K562 (cell line): Measurements from ENCODE around the gene FARP1. TPM values are rescaled to one million over a fixed set of nuclear protein-coding genes. Genes with fewer than 3 reads are reported as not detected.

Experiments
- ATAC-seq: fragments of 200-7000 bp; cut with Tn5 transposase; 3 replicates; pipeline ENCODE4 v1.9.1; 2020; ENCODE audit warnings: moderate library complexity
- BruUV-seq: library from RNA; stranded (reverse); fragments of 400-500 nt; replicated peaks from 2 replicates; lab custom pipeline; 2021; lab: Mats Ljungman, UMichigan
- CTCF ChIA-PET: fragments of 300-600 bp; formaldehyde crosslinking; extraction: SDS; loops from one replicate; lab custom pipeline; 2021; ENCODE audit warnings: low intra/inter-chr PET ratio; lab: Yijun Ruan, JAX
- POLR2A ChIA-PET: fragments of 300-600, 350-650 bp; sonication (Branson Sonifier 250); formaldehyde crosslinking; extraction: SDS; loops from one replicate; lab custom pipeline; 2021; ENCODE audit warnings: antibody characterized with exemption, inconsistent platforms; lab: Yijun Ruan, JAX
- DNase-seq, 4 experiments: peaks; one replicate each; pipeline versions ENCODE4 v3.0.0 to v3.0.0-alpha.2; 2011 to 2018; ENCODE audit warnings: low spot score in 3 of 4, mixed read lengths in 3 of 4; ENCODE audit errors: extremely low read depth in 1 of 4
- FAIRE-seq: peaks from 2 replicates; lab custom pipeline; 2011; peaks lifted over from hg19 to GRCh38; lab: Jason Lieb, UNC
- H2AFZ ChIP-seq: 2 replicates; pipeline ENCODE4 v1.6.0; 2011; ENCODE audit warnings: low read depth, low read length, control low read depth, inconsistent platforms
- H3K27ac ChIP-seq: fragments of 200-600 bp; 3 replicates; pipeline ENCODE4 v1.8.0; 2011; ENCODE audit warnings: low read depth, mild to moderate bottlenecking, control low read depth, inconsistent platforms, low read length, moderate library complexity, mixed read lengths; ENCODE audit errors: extremely low read depth
- H3K27me3 ChIP-seq, 2 experiments: fragments of 300-600 bp in 1 of 2; 2 replicates in 1 of 2; 3 replicates in 1 of 2; pipeline versions ENCODE4 v1.6.0 to v1.8.0; 2011; ENCODE audit warnings: inconsistent platforms in 2 of 2, low read length in 2 of 2, mild to moderate bottlenecking in 1 of 2, mixed read lengths in 1 of 2, moderate library complexity in 1 of 2; ENCODE audit not compliant: control insufficient read depth in 2 of 2, insufficient read depth in 2 of 2
- H3K36me3 ChIP-seq: fragments of 300-600 bp; 3 replicates; pipeline ENCODE4 v1.8.0; 2011; ENCODE audit warnings: mild to moderate bottlenecking, low read length, inconsistent platforms; ENCODE audit not compliant: control insufficient read depth, insufficient read depth
- H3K4me1 ChIP-seq, 2 experiments: fragments of 200-600 bp in 1 of 2; replicated peaks in 1 of 2; 2 replicates in 1 of 2; 3 replicates in 1 of 2; pipeline versions ENCODE4 v1.5.1 to v1.8.0; 2011; ENCODE audit warnings: inconsistent platforms in 2 of 2, low read length in 2 of 2, mild to moderate bottlenecking in 1 of 2, mixed read lengths in 1 of 2, moderate library complexity in 1 of 2; ENCODE audit not compliant: control insufficient read depth in 2 of 2, insufficient read depth in 2 of 2
- H3K4me2 ChIP-seq: 2 replicates; pipeline ENCODE4 v1.6.1; 2011; ENCODE audit warnings: low read length, control low read depth, inconsistent platforms, mixed read lengths; ENCODE audit not compliant: insufficient read depth
- H3K4me3 ChIP-seq: fragments of 200-600 bp; sonication (generic), shearing (Covaris generic); 2 replicates; pipeline ENCODE4 v1.5.1; 2016; ENCODE audit warnings: control low read depth, inconsistent platforms
- H3K79me2 ChIP-seq: fragments of 200-600 bp; 3 replicates; pipeline ENCODE4 v1.8.0; 2011; ENCODE audit warnings: low read length, inconsistent platforms; ENCODE audit not compliant: control insufficient read depth, insufficient read depth
- H3K9ac ChIP-seq, 2 experiments: 2 replicates each; pipeline versions ENCODE4 v1.6.0 to v1.6.1; 2011; ENCODE audit warnings: low read depth in 2 of 2, low read length in 2 of 2, control low read depth in 1 of 2, inconsistent platforms in 1 of 2, mild to moderate bottlenecking in 1 of 2, mixed read lengths in 1 of 2; ENCODE audit not compliant: insufficient read depth in 1 of 2
- H3K9me1 ChIP-seq: one replicate; pipeline ENCODE4 v1.6.0; 2011; ENCODE audit warnings: inconsistent platforms, mild to moderate bottlenecking, low read length, moderate library complexity; ENCODE audit not compliant: control insufficient read depth, insufficient read depth
- H3K9me3 ChIP-seq: replicated peaks from 2 replicates; pipeline ENCODE4 v1.5.1; 2011; ENCODE audit warnings: low read depth, low read length, inconsistent platforms; ENCODE audit not compliant: control insufficient read depth, insufficient read depth
- H4K20me1 ChIP-seq: replicated peaks from 2 replicates; pipeline ENCODE4 v1.6.1; 2011; ENCODE audit warnings: low read length, inconsistent platforms, mixed read lengths; ENCODE audit not compliant: control insufficient read depth, insufficient read depth
- CBFA2T3 ChIP-seq: fragments of 450-650 bp; IDR thresholded peaks from 2 replicates; pipeline ENCODE4 v1.6.1; 2017
- CBX5 ChIP-seq: IDR thresholded peaks from 2 replicates; pipeline ENCODE4 v1.6.1; 2014; ENCODE audit warnings: low read depth, borderline replicate concordance
- E2F3 ChIP-seq: fragments of 250-450 bp; sonication (Bioruptor Pico); IDR thresholded peaks from 2 replicates; pipeline ENCODE4 v1.4.0; 2020; ENCODE audit warnings: mild to moderate bottlenecking
- ETV5 ChIP-seq: sonication (generic); formaldehyde crosslinking; IDR thresholded peaks from 2 replicates; pipeline ENCODE4 v1.4.0; 2020; ENCODE audit warnings: low read depth, mild to moderate bottlenecking, missing genetic modification reagents
- HDAC3 ChIP-seq: fragments of 450-650 bp; IDR thresholded peaks from 2 replicates; pipeline ENCODE4 v1.6.1; 2018; ENCODE audit warnings: borderline replicate concordance, mild to moderate bottlenecking, moderate library complexity; ENCODE audit not compliant: partially characterized antibody
- LEF1 ChIP-seq: fragments of 450-650 bp; IDR thresholded peaks from 2 replicates; pipeline ENCODE4 v1.6.1; 2016; ENCODE audit warnings: mild to moderate bottlenecking
- MIER1 ChIP-seq: fragments of 450-650 bp; IDR thresholded peaks from 2 replicates; pipeline ENCODE4 v1.6.1; 2016; ENCODE audit warnings: antibody characterized with exemption, mild to moderate bottlenecking, low read depth
- NFE2 ChIP-seq: IDR thresholded peaks from 2 replicates; pipeline ENCODE4 v1.6.1; 2014; ENCODE audit warnings: antibody characterized with exemption, low read depth
- NR1H2 ChIP-seq: sonication (generic); formaldehyde crosslinking; IDR thresholded peaks from 2 replicates; pipeline ENCODE4 v1.4.0; 2020; ENCODE audit warnings: mild to moderate bottlenecking, missing genetic modification reagents
- PHB ChIP-seq: fragments of 250-450 bp; sonication (Bioruptor Pico); IDR thresholded peaks from 2 replicates; pipeline ENCODE4 v1.5.0; 2021
- POLR2AphosphoS5 ChIP-seq: IDR thresholded peaks from 2 replicates; pipeline ENCODE4 v1.6.1; 2011; ENCODE audit warnings: mild to moderate bottlenecking, low read depth, low read length, moderate library complexity; ENCODE audit not compliant: control insufficient read depth, insufficient read depth
- SMAD4 ChIP-seq: fragments of 250-450 bp; sonication (Bioruptor Pico); conservative IDR thresholded peaks from 2 replicates; pipeline ENCODE4 v1.8.0; 2021; ENCODE audit warnings: inconsistent platforms, mild to moderate bottlenecking, moderate library complexity
- THRAP3 ChIP-seq: fragments of 450-650 bp; IDR thresholded peaks from 2 replicates; pipeline ENCODE4 v1.6.1; 2016; ENCODE audit warnings: mild to moderate bottlenecking, inconsistent platforms, borderline replicate concordance
- ZNF184 ChIP-seq: sonication (generic); formaldehyde crosslinking; IDR thresholded peaks from 2 replicates; pipeline ENCODE4 v1.5.0; 2020; ENCODE audit warnings: missing genetic modification reagents
- ZNF830 ChIP-seq: fragments of 250-450 bp; sonication (Bioruptor Pico); IDR thresholded peaks from 2 replicates; pipeline ENCODE4 v1.5.0; 2021; ENCODE audit warnings: mild to moderate bottlenecking
- ZSCAN29 ChIP-seq: fragments of 450-650 bp; IDR thresholded peaks from 2 replicates; pipeline ENCODE4 v1.6.1; 2017
- WGBS: fragments of 100-300 bp; shearing (Covaris generic); methylation state at CpG from one replicate; pipeline ENCODE4 v1.1.6; 2016; ENCODE audit warnings: low coverage, mixed read lengths; ENCODE audit not compliant: insufficient coverage; ENCODE audit errors: missing lambda C conversion rate; 5-methylcytosine and 5-hydroxymethylcytosine counted together
- in situ Hi-C: fragments of 300-500 bp; cut with MboI; formaldehyde crosslinking; loops from 4 replicates; pipeline ENCODE4 v1.15.0; 2018; ENCODE audit warnings: inconsistent platforms, mixed read lengths
- intact Hi-C: fragments of 100-400 bp; cut with micrococcal nuclease; formaldehyde crosslinking; loops from 2 replicates; pipeline ENCODE4 v1.14.2; 2022
- polyA plus RNA-seq, 8 experiments: library from polyadenylated mRNA; depleted of rRNA in 4 of 8; stranded (reverse) in 5 of 8; unstranded in 3 of 8; fragments of >200 nt; fragmentation: Nextera tagmentation in 2 of 8; fragmentation: Illumina TruSeq in 1 of 8; extraction: Ambion mirVana in 2 of 8; extraction: Trizol in 1 of 8; gene quantifications; 2 replicates each; pipeline versions ENCODE4 v1.2.1 to v1.2.3, GENCODE V29; 2011 to 2014; ENCODE audit warnings: inconsistent platforms in 1 of 8, missing spikeins in 1 of 8
- total RNA-seq, 7 experiments: library from RNA; depleted of rRNA in 6 of 7; stranded (reverse); fragments of >200 nt in 6 of 7; fragmentation: Illumina TruSeq in 2 of 7; extraction: Trizol in 2 of 7; gene quantifications; 2 replicates each; pipeline versions ENCODE4 v1.2.1 to v1.2.3, GENCODE V29; 2011 to 2021; ENCODE audit warnings: low replicate concordance in 1 of 7
- TF ChIP-seq, protein P1 (sequence below): sonication (generic); formaldehyde crosslinking; IDR thresholded peaks from 2 replicates; pipeline ENCODE4 v1.8.0; 2022; ENCODE audit warnings: mild to moderate bottlenecking, missing genetic modification reagents
- TF ChIP-seq, protein P2 (sequence below): fragments of 450-650 bp; IDR thresholded peaks from one replicate; pipeline ENCODE4 v1.6.1; 2018; ENCODE audit warnings: mild to moderate bottlenecking, moderate library complexity; ENCODE audit not compliant: partially characterized antibody

The FARP1 gene
- total and polyA plus RNA-seq, 9 of the 15 experiments (the other 6 are each of a cell fraction or from before 2014, with no cell fraction given), result 0.03 to 0.29 (median 0.05) TPM; not detected in 3

DNA sequence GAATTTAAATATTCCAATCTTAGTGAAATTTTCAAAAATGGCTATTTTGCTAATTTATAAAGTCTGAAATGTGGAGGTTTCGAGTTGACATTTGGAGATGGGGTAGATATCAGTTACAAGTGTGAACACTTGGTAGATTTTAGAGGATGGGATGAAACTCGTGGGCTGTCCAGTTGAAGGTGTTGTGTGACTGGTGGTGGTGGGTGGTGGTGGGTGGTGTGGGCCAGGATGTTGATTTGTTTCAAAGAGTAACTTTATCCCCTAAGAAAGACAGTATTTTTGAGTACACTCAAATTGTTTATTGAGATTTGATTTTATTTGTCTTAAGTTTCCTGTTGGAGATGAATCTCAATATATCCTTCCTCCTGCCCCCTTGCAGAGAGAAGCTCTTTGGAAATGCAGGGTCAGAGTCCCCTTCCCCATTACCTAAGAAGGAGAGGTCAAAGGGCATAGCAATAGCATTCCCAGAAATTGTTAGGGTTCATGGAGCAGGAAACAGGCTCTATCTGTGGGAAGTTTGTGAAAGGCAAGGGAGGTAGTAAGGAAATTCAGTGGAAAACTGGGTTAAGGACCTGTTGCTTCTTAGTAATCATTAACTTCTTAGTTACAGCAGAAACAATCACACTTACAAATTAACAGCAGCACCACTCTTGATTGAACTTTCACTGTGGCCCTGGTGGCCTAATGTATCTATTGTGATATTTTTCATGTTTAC, 167.7 kb downstream of the FARP1 start:
- H3K9me1 ChIP-seq, result no peaks in the 10 kb centered on the region
- no peak overlapping the region for H3K4me2 ChIP-seq
- no peak overlapping the region for H3K27ac ChIP-seq
- ChIA-PET POLR2A (no interaction called here), CTCF (no interaction called here)
- no peaks in the 10 kb centered on the region for H3K4me1 ChIP-seq
- intact Hi-C loops (no loop called here), in situ Hi-C loops (no loop called here)
- H3K9me3 ChIP-seq, result no peaks in the 10 kb centered on the region
- H3K27me3 ChIP-seq, result peaks cover 0 to 43% of the 10 kb centered on the region in 2 experiments; a peak in 3 of 5 replicates
- H3K9ac ChIP-seq, result no peak overlapping the region
- WGBS, result 0% methylated on average over 2 of the region's 2 CpGs
- H4K20me1 ChIP-seq, result no peaks in the 10 kb centered on the region
- H3K79me2 ChIP-seq, result no peaks in the 10 kb centered on the region
- ATAC-seq, result no peak
- TF ChIP-seq LEF1 (no peak), MIER1 (no peak), CBFA2T3 (no peak), NR1H2 (CRISPR knock-in tag) (no peak), ZNF830 (CRISPR knock-in tag) (no peak), E2F3 (CRISPR knock-in tag) (no peak)
- TF ChIP-seq, all 486 proteins: peak for 0
- no peak for DNase-seq
- FAIRE-seq, result no peak
- Histone ChIP-seq H2AFZ (no peak overlapping the region), H3K36me3 (no peaks in the 10 kb centered on the region), H3K4me3 (no peak overlapping the region)
- no TSS peak for BruUV-seq

DNA sequence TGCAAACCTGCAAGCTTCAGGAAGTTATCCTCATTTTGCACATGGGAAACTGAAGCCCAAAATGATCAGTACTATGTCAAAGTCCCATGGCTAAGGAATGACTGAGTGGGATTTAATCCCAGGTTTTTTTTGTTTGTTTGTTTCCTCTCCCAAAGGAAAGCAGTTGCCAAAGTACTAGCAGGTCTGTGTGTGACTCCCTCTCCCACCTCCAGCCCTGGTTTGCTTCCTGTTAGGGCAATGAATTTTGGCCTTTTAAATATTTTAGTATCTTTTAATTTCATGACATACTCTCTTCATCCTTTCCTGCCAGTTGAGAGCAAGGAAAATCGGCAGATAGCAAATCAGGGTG, 168.3 kb downstream of the FARP1 start:
- Histone ChIP-seq H3K4me3 (no peak overlapping the region), H3K27ac (no peak overlapping the region), H2AFZ (no peak overlapping the region), H3K36me3 (no peaks in the 10 kb centered on the region), H3K27me3 (peaks cover 0 to 47% of the 10 kb centered on the region in 2 experiments; a peak in 4 of 5 replicates), H3K4me2 (no peak overlapping the region), H3K79me2 (no peaks in the 10 kb centered on the region), H3K4me1 (no peaks in the 10 kb centered on the region), H3K9me3 (no peaks in the 10 kb centered on the region), H4K20me1 (no peaks in the 10 kb centered on the region), H3K9me1 (no peaks in the 10 kb centered on the region), H3K9ac (no peak overlapping the region)
- in situ Hi-C loops (no loop called here), intact Hi-C loops (no loop called here)
- ATAC-seq, result no peak
- 0% methylated on average over 1 of the region's 1 CpG for WGBS
- POLR2A ChIA-PET, result no interaction called here
- CTCF ChIA-PET, result no interaction called here
- DNase-seq, result no peak
- BruUV-seq, result no TSS peak
- no peak for FAIRE-seq
- no peak for TF ChIP-seq SMAD4
- no peak for TF ChIP-seq PHB (CRISPR knock-in tag)
- no peak for TF ChIP-seq ZNF184 (CRISPR knock-in tag)
- TF ChIP-seq POLR2AphosphoS5, result no peak
- TF ChIP-seq, protein P1, sequence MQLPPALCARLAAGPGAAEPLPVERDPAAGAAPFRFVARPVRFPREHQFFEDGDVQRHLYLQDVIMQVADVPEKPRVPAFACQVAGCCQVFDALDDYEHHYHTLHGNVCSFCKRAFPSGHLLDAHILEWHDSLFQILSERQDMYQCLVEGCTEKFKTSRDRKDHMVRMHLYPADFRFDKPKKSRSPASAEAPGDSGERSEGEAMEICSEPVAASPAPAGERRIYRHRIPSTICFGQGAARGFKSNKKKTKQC (CRISPR knock-in tag), result no peak
- TF ChIP-seq ZSCAN29, result no peak
- TF ChIP-seq CBX5, result no peak
- TF ChIP-seq HDAC3, result no peak
- TF ChIP-seq THRAP3, result no peak
- no peak for TF ChIP-seq ETV5 (CRISPR knock-in tag)
- TF ChIP-seq NFE2, result no peak
- TF ChIP-seq, protein P2, sequence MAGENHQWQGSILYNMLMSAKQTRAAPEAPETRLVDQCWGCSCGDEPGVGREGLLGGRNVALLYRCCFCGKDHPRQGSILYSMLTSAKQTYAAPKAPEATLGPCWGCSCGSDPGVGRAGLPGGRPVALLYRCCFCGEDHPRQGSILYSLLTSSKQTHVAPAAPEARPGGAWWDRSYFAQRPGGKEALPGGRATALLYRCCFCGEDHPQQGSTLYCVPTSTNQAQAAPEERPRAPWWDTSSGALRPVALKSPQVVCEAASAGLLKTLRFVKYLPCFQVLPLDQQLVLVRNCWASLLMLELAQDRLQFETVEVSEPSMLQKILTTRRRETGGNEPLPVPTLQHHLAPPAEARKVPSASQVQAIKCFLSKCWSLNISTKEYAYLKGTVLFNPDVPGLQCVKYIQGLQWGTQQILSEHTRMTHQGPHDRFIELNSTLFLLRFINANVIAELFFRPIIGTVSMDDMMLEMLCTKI, result no peak
